HEK293 (cell line): ENCODE measurements around the gene RBPJL.
A peak's percentile ranks its signal among the peaks of the same experiment; 100 is the strongest.

ENCODE experiments used
- CTCF ChIA-PET: fragments of 350-600 bp; formaldehyde crosslinking; extraction: SDS; loops from one replicate; lab custom pipeline; 2021; ENCODE audit warnings: antibody characterized with exemption; lab: Yijun Ruan, JAX
- POLR2A ChIA-PET: fragments of 300-600 bp; formaldehyde crosslinking; extraction: SDS; loops from one replicate; lab custom pipeline; 2020; ENCODE audit warnings: antibody characterized with exemption, inconsistent platforms; lab: Yijun Ruan, JAX
- H3K27ac ChIP-seq: fragments of 200-500 bp; sonication (Bioruptor generic); 2 replicates; pipeline ENCODE4 v1.5.1; 2014; ENCODE audit warnings: low read depth, low read length, control low read depth, inconsistent platforms; ENCODE audit errors: extremely low read depth
- H3K36me3 ChIP-seq, 2 experiments: fragments of 200-500 bp in 1 of 2; sonication (Bioruptor generic) in 1 of 2; 1 replicate in 1 of 2; 2 replicates in 1 of 2; pipeline ENCODE4 v1.5.1; 2014 to 2017; ENCODE audit warnings: inconsistent platforms in 2 of 2, low read length in 2 of 2; ENCODE audit not compliant: control insufficient read depth in 2 of 2, insufficient read depth in 1 of 2
- H3K4me1 ChIP-seq: fragments of 200-500 bp; sonication (Bioruptor generic); 2 replicates; pipeline ENCODE4 v1.5.1; 2014; ENCODE audit warnings: mild to moderate bottlenecking, low read length, inconsistent platforms; ENCODE audit not compliant: control insufficient read depth, insufficient read depth
- H3K4me3 ChIP-seq: 2 replicates; pipeline ENCODE4 v1.5.1; 2011; ENCODE audit warnings: low read depth, mild to moderate bottlenecking, control low read depth, low read length, moderate library complexity
- H3K9me3 ChIP-seq: fragments of 200-500 bp; sonication (Bioruptor generic); 2 replicates; pipeline ENCODE4 v1.5.1; 2014; ENCODE audit warnings: low read depth, low read length, inconsistent platforms; ENCODE audit not compliant: control insufficient read depth, insufficient read depth
- ATF2 ChIP-seq: fragments of 450-650 bp; formaldehyde crosslinking; IDR thresholded peaks from 2 replicates; pipeline ENCODE4 v1.5.1; 2016; ENCODE audit warnings: missing biosample characterization, missing genetic modification characterization, low read depth
- KLF17 ChIP-seq: fragments of 450-650 bp; formaldehyde crosslinking; IDR thresholded peaks from 2 replicates; pipeline ENCODE4 v1.5.1; 2016; ENCODE audit warnings: missing biosample characterization, missing genetic modification characterization
- SALL2 ChIP-seq: fragments of 450-650 bp; formaldehyde crosslinking; IDR thresholded peaks from 2 replicates; pipeline ENCODE4 v1.5.0; 2017; ENCODE audit warnings: missing biosample characterization, mild to moderate bottlenecking, missing genetic modification characterization, borderline replicate concordance
- SCRT2 ChIP-seq: fragments of 450-650 bp; formaldehyde crosslinking; IDR thresholded peaks from 2 replicates; pipeline ENCODE4 v1.5.1; 2016; ENCODE audit warnings: missing biosample characterization, missing genetic modification characterization
- SP2 ChIP-seq: fragments of 450-650 bp; formaldehyde crosslinking; IDR thresholded peaks from 2 replicates; pipeline ENCODE4 v1.5.1; 2016; ENCODE audit warnings: missing biosample characterization, missing genetic modification characterization
- SP3 ChIP-seq: fragments of 450-650 bp; formaldehyde crosslinking; IDR thresholded peaks from 2 replicates; pipeline ENCODE4 v1.5.1; 2016; ENCODE audit warnings: missing biosample characterization, missing genetic modification characterization
- SP7 ChIP-seq: fragments of 450-650 bp; formaldehyde crosslinking; IDR thresholded peaks from 2 replicates; pipeline ENCODE4 v1.5.1; 2016; ENCODE audit warnings: missing biosample characterization, missing genetic modification characterization
- YY1 ChIP-seq: fragments of 450-650 bp; formaldehyde crosslinking; IDR thresholded peaks from 2 replicates; pipeline ENCODE4 v1.5.1; 2018; ENCODE audit warnings: missing biosample characterization, missing genetic modification characterization
- ZBTB10 ChIP-seq: fragments of 450-650 bp; formaldehyde crosslinking; IDR thresholded peaks from 2 replicates; pipeline ENCODE4 v1.5.1; 2016; ENCODE audit warnings: missing biosample characterization, missing genetic modification characterization
- ZBTB20 ChIP-seq: fragments of 450-650 bp; formaldehyde crosslinking; IDR thresholded peaks from 2 replicates; pipeline ENCODE4 v1.5.1; 2016; ENCODE audit warnings: missing biosample characterization, missing genetic modification characterization
- ZBTB48 ChIP-seq: fragments of 450-650 bp; formaldehyde crosslinking; IDR thresholded peaks from 2 replicates; pipeline ENCODE4 v1.5.1; 2016; ENCODE audit warnings: missing biosample characterization, missing genetic modification characterization
- ZNF202 ChIP-seq: fragments of 450-650 bp; formaldehyde crosslinking; IDR thresholded peaks from 2 replicates; pipeline ENCODE4 v1.5.1; 2016; ENCODE audit warnings: missing biosample characterization, missing genetic modification characterization, borderline replicate concordance
- ZNF221 ChIP-seq: fragments of 450-650 bp; formaldehyde crosslinking; IDR thresholded peaks from 2 replicates; pipeline ENCODE4 v1.5.1; 2017; ENCODE audit warnings: missing biosample characterization, missing genetic modification characterization, borderline replicate concordance
- ZNF292 ChIP-seq: fragments of 450-650 bp; formaldehyde crosslinking; IDR thresholded peaks from 2 replicates; pipeline ENCODE4 v1.5.1; 2016; ENCODE audit warnings: low read depth, missing biosample characterization, missing genetic modification characterization, borderline replicate concordance
- ZNF596 ChIP-seq: fragments of 450-650 bp; IDR thresholded peaks from 2 replicates; pipeline ENCODE4 v1.5.0; 2018; ENCODE audit warnings: missing biosample characterization, mild to moderate bottlenecking, missing genetic modification characterization, moderate library complexity
- ZNF639 ChIP-seq: fragments of 450-650 bp; formaldehyde crosslinking; IDR thresholded peaks from 2 replicates; pipeline ENCODE4 v1.5.1; 2016; ENCODE audit warnings: missing biosample characterization, missing genetic modification characterization
- ZNF701 ChIP-seq: fragments of 450-650 bp; formaldehyde crosslinking; IDR thresholded peaks from 2 replicates; pipeline ENCODE4 v1.5.1; 2016; ENCODE audit warnings: missing biosample characterization, missing genetic modification characterization
- ZNF837 ChIP-seq: fragments of 450-650 bp; formaldehyde crosslinking; IDR thresholded peaks from 2 replicates; pipeline ENCODE4 v1.5.1; 2016; ENCODE audit warnings: missing biosample characterization, missing genetic modification characterization
- TF ChIP-seq, protein P1 (sequence below): fragments of 450-650 bp; formaldehyde crosslinking; IDR thresholded peaks from 2 replicates; pipeline ENCODE4 v1.5.1; 2016; ENCODE audit warnings: missing biosample characterization, missing genetic modification characterization

RBPJL gene

DNA sequence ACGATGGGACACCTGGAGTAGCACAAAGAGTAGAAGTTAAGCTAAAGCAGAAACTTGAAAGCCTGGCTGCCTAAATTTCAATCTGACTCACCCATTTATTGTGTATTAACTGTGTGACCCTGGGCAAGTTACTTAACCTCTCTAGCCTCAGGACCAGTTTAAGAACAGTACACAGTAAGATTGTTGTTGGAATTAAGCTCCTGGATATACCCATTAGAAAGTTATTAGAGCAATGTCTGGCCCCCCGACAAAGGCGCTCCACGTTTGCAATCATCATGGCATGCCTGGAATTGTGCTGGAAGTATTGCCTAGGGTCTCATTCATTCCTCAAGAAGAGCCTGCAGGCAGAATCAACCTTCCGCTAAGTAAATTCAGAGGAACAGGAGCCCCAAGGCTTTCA lies 40.2 kb downstream of the RBPJL start:
- peaks cover 32% of the 10 kb centered on the region for H3K4me1 ChIP-seq
- H3K4me3 ChIP-seq, result peak overlapping the region; percentile 52
- no peak overlapping the region for H3K27ac ChIP-seq
- POLR2A ChIA-PET, result interaction anchor here (0.6 to 3.5 kb wide), 9 partner anchors 10 to 103 kb away, joined by 3 to 31 read pairs (median 6); partner anchors contain the start of genes PIGT and SYS1
- no peaks in the 10 kb centered on the region for H3K36me3 ChIP-seq
- TF ChIP-seq ZNF701 (tag by site-specific recombination), result no peak
- no peak for TF ChIP-seq ZBTB20 (tag by site-specific recombination)
- no peak for TF ChIP-seq ZNF292 (tag by site-specific recombination)
- CTCF ChIA-PET, result interaction anchor here (0.7 to 2.5 kb wide), 6 partner anchors 10 to 424 kb away, joined by 3 to 11 read pairs (median 6); partner anchors contain the start of gene SYS1
- no peaks in the 10 kb centered on the region for H3K9me3 ChIP-seq

- no peaks in the 10 kb centered on the region for H3K9me3 ChIP-seq
- CTCF ChIA-PET, result interaction anchor here (0.6 to 2.5 kb wide), 7 partner anchors 11 to 424 kb away, joined by 3 to 11 read pairs (median 5); partner anchors contain the start of gene SYS1
- peak overlapping the region; percentile 52 for H3K4me3 ChIP-seq
- no peaks in the 10 kb centered on the region for H3K36me3 ChIP-seq
- H3K4me1 ChIP-seq, result peaks cover 27% of the 10 kb centered on the region
- TF ChIP-seq ZNF221 (tag by site-specific recombination), result no peak
- TF ChIP-seq, protein P1, sequence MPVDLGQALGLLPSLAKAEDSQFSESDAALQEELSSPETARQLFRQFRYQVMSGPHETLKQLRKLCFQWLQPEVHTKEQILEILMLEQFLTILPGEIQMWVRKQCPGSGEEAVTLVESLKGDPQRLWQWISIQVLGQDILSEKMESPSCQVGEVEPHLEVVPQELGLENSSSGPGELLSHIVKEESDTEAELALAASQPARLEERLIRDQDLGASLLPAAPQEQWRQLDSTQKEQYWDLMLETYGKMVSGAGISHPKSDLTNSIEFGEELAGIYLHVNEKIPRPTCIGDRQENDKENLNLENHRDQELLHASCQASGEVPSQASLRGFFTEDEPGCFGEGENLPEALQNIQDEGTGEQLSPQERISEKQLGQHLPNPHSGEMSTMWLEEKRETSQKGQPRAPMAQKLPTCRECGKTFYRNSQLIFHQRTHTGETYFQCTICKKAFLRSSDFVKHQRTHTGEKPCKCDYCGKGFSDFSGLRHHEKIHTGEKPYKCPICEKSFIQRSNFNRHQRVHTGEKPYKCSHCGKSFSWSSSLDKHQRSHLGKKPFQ (tag by site-specific recombination), result no peak
- peak; percentile 71; the same call in 1 of the 2 replicates for TF ChIP-seq ZBTB48
- no peak for TF ChIP-seq YY1 (tag by site-specific recombination)
- POLR2A ChIA-PET, result interaction anchor here (0.7 to 3.5 kb wide), 11 partner anchors 10 to 462 kb away, joined by 3 to 31 read pairs (median 6); partner anchors contain the start of genes PIGT, SYS1 and YWHAB
- peak overlapping the region; percentile 45; the same call in 1 of the 2 replicates for H3K27ac ChIP-seq
These were observed 40.8 kb downstream of the RBPJL start for GRCh38 chr20:45347297-45347935.

- Histone ChIP-seq H3K4me1 (peaks cover 21% of the 10 kb centered on the region), H3K27ac (peak within 1 kb of the TSS; percentile 45; the same call in 1 of the 2 replicates), H3K4me3 (peak within 1 kb of the TSS; percentile 52), H3K36me3 (no peaks in the 10 kb centered on the region), H3K9me3 (no peaks in the 10 kb centered on the region)
- ChIA-PET CTCF (interaction anchor here (0.6 to 2.5 kb wide), 10 partner anchors 11 to 690 kb away, joined by 3 to 11 read pairs (median 4); partner anchors contain the start of gene SYS1), POLR2A (interaction anchor here (0.7 to 3.5 kb wide), 13 partner anchors 8 to 463 kb away, joined by 3 to 31 read pairs (median 4); partner anchors contain the start of genes PIGT, SYS1 and YWHAB)
- TF ChIP-seq SP2 (tag by site-specific recombination) (peak; percentile 19; the same call in 1 of the 2 replicates), KLF17 (peak; percentile 84), SP7 (tag by site-specific recombination) (peak; percentile 68), ZBTB10 (tag by site-specific recombination) (peak; percentile 90), ZNF596 (tag by site-specific recombination) (no peak), SALL2 (no peak), ZNF202 (tag by site-specific recombination) (no peak), ATF2 (no peak), SCRT2 (tag by site-specific recombination) (peak; percentile 98), SP3 (tag by site-specific recombination) (peak; percentile 61), ZNF837 (no peak), ZNF639 (tag by site-specific recombination) (peak; percentile 45; the same call in 1 of the 2 replicates)
These were observed 41.5 kb downstream of the RBPJL start, which contains the start of gene SDC4 for GRCh38 chr20:45347936-45348778. SDC4 (minus strand) TSS chr20:45348424; CDS start chr20:45348384, 40 bp downstream.
